Measurements from ENCODE around the gene SH3BP1.

The SH3BP1 gene

DNA sequence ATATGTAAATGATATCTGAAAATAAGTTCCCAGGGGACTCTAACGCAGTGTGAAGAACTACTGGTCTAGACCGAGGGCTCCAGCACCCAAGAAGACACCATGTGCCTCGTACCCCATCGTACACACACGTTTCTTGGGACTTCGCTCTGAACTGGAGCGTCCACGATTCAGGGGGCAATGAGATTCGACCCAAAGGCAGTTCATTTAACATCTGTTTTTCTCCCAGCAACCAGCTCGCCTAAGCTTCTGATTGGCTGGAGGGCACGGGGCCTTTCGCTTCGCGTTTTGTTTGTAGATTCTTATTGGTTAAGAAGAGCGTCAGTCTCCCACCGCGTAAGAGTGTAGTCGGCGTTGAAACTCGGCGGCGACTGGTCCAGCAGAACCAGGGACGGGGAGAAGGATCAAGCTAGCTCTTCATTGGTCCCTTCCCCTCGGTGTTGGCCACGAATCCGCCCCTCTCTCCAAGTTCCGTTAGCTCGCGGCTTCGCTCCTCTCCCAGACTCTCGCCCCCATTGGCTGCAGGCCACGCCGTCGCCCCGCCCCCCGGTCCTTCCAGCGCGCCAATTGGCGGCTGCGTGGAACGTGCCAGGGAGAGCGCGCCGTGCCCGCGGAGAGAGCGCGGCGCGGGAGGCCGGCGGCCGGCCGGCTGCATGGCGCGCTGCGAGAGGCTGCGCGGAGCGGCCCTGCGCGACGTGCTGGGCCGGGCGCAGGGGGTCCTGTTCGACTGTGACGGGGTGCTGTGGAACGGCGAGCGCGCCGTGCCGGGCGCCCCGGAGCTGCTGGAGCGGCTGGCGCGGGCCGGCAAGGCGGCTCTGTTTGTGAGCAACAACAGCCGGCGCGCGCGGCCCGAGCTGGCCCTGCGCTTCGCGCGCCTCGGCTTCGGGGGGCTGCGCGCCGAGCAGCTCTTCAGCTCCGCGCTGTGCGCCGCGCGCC lies 18.9 kb downstream of the SH3BP1 start, which contains the start of gene PDXP:
Gene PDXP, plus strand, starts transcription at position 591 of the 933 bp plus-strand sequence. Its CDS starts 60 bp downstream, at position 651.
- DNase-seq = peak; percentile 90

DNA sequence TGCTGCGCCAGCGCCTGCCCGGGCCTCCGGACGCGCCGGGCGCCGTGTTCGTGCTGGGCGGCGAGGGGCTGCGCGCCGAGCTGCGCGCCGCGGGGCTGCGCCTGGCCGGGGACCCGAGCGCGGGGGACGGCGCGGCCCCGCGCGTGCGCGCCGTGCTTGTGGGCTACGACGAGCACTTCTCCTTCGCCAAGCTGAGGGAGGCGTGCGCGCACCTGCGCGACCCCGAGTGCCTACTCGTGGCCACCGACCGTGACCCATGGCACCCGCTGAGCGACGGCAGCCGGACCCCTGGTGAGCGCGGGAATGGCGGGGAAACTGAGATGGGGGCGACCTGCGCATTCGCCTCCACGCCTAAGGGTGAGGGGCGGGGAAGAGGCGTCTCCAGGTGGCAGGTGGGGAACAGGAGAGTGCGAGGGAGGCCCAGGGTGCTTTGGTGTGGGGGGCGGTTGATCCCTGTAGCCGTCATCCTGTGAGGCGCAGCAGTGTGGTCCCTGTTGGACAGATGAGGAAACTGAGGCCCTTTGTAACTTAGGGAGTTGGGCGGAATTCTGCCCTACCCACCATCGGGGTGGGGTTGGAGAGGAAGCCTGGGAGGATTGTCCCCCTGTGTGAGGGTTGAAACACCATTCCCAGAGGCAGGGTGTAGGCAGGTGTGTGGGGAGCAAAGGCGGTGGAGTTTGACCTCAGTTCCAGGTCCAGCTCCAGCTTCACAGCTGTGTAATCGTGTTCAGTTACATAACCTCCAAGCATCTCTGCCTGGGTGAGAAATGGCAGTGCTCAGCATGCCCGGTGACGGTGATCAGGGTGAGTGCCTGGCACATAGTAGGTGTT lies 19.8 kb downstream of the SH3BP1 start:
- peak; percentile 54 for DNase-seq

DNA sequence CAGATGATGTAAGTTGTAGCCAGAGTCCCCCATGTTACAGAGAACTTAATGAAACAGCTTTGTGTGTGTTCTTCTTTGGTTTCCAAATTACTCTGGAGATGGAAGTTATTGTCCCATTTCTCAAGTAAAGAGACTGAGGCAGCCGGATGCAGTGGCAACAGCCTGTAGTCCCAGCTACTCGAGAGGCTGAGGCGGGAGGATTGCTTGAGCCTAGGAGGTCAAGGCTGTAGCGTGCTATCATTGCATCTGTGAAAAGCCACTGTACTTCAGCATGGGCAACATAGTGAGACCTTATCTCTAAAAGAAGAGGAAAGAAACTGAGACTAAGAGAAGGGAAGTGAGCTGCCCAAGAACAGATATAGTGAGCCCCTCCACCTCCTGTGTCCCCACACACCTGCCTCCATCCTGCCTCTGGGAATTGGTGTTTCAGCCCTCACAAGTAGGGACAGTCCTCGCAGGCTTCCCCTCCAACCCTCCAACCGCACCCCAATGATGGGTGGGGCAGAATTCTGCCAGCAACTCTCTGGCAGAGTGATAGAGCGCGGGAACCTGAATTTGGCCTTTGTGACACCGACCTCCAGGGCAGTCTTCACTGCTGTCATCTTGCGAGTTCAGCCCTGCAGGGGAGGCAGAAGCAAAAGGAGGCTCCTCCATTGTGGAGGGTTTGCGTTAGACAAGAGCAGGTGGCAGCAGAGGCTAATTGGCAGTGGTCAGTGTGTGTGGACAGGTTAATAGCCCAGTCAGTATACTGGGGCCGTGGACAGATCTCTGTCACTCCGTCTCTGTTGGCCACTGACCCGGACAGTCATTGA lies 20.6 kb downstream of the SH3BP1 start:
- DNase-seq = no peak

- DNase-seq = no peak
These were observed 21.2 kb downstream of the SH3BP1 start for GRCh38 chr22:37660709-37661045.

- DNase-seq = peak; percentile 61
These were observed 21.9 kb downstream of the SH3BP1 start for GRCh38 chr22:37661160-37661924.

- DNase-seq = no peak
These were observed 22.6 kb downstream of the SH3BP1 start for GRCh38 chr22:37662039-37662438.

- DNase-seq = no peak
These were observed 24.2 kb downstream of the SH3BP1 start for GRCh38 chr22:37663521-37664140.

DNA sequence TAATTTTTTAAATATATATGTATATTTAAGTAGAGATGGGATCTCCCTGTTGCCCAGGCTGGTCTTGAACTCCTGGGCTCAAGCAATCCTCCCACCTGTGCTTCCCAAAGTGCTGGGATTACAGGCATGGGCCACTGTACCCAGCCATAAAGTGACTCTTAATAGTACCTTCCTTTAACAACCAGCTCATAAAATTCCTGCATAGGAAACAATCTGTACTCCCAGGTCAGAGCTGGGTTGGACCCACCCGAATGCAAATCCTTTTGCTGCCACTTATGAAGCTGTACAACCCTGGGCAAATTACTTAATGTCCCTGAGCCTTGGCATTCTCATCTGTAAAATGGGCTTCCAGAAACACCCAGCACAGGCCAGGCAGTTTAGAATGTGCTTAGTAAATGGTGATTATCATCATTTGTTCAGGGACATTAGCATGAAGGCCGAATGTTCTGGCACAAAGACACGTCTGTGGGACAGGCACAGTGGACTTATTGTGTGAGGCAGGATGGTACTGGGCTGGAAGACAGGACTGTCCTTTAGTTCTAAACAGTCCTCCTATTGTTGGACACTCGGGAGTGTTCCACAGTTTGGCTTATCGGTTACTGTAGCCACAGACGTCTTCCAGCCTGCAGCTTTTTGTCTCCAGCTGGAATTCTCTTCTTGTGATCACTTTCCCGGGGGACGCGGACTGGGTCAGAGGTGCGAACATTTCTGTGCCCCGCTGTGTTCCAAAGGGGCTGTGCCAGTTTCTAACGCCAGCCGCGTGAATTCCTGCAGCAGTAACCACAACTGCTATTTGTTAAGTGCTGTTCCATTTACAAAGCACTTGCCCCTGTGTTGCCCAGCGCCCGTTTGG lies 25.0 kb downstream of the SH3BP1 start:
- no peak for DNase-seq

DNA sequence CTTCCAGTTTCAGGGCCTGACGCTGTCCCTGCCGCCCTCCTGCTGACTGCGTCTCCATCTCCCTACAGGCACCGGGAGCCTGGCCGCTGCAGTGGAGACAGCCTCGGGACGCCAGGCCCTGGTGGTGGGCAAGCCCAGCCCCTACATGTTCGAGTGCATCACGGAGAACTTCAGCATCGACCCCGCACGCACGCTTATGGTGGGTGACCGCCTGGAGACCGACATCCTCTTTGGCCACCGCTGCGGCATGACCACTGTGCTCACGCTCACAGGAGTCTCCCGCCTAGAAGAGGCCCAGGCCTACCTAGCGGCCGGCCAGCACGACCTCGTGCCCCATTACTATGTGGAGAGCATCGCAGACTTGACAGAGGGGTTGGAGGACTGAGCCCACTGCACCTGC lies 26.0 kb downstream of the SH3BP1 start:
- no peak for DNase-seq

DNA sequence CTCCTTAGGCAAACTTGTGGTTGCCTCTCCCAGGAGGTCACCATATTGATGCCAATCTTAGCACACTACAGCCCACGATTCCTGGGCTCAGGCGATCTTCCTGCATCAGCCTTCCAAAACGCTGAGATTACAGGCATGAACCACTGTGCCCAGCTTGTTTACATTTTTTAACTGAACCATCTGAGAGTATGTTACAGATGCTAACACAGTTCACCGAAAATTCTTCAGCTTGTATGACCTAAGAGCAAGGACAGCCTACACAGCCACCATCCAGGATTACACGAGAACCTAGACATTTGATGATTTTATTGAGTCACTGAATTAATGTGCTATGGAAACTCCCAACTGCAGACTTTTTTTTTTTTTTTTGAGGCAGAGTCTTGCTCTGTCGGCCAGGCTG lies 30.1 kb downstream of the SH3BP1 start:
- DNase-seq = no peak

- DNase-seq = no peak
These were observed 32.9 kb downstream of the SH3BP1 start for GRCh38 chr22:37672206-37672919.

- DNase-seq = no peak
These were observed 33.5 kb downstream of the SH3BP1 start for GRCh38 chr22:37672920-37673455.

GRCh38 chr22:37674248-37674647 lies 34.8 kb downstream of the SH3BP1 start:
- no peak for DNase-seq

DNA sequence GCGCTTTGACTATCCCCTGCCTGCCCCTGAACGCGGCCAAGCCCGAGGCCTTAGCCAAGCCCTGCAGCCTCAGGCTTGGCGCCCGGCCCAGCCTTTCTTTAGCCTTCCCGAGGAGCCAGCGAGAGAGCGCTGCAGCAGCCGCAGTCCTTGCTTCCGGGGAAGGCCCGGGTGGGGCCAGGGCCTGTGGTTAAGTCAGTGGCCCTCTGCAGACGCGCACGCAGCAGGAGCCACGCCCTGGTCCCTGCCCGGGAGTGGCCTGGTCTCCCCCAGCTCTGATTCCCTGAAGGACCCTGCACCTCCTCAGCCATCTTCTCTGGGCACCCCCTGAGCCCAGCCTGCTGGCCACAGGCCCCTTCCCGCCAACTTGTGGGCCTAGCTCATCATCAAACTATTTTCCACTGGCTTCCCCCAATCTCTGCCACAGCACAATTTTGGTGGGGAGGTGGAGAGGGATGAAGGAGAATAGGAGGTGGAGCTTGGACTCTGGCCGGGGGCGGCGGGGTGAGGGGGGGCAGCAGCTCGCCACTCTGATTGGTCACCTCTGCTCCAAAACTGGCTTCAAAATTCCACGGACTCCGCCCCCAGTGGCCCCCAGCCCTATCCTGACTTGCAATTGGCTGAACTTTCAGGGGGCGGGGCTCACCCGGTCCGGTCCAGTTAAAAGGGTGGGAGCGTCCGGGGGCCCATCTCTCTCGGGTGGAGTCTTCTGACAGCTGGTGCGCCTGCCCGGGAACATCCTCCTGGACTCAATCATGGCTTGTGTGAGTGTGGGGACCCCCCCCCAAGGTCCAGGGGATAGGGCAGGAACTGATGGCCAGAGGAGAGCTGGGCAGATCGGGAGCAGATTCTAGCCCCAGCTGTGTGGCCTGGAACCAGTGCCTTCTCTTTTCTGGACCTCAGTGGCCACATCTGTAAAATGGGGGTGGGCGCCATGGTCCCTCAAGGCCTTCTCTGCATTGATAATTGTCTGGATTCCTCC lies 35.8 kb downstream of the SH3BP1 start, which contains the start of gene LGALS1:
Gene LGALS1, plus strand, starts transcription at position 686 of the 979 bp plus-strand sequence. Its CDS starts 67 bp downstream, at position 753.
- peak; percentile 72 for DNase-seq

DNA sequence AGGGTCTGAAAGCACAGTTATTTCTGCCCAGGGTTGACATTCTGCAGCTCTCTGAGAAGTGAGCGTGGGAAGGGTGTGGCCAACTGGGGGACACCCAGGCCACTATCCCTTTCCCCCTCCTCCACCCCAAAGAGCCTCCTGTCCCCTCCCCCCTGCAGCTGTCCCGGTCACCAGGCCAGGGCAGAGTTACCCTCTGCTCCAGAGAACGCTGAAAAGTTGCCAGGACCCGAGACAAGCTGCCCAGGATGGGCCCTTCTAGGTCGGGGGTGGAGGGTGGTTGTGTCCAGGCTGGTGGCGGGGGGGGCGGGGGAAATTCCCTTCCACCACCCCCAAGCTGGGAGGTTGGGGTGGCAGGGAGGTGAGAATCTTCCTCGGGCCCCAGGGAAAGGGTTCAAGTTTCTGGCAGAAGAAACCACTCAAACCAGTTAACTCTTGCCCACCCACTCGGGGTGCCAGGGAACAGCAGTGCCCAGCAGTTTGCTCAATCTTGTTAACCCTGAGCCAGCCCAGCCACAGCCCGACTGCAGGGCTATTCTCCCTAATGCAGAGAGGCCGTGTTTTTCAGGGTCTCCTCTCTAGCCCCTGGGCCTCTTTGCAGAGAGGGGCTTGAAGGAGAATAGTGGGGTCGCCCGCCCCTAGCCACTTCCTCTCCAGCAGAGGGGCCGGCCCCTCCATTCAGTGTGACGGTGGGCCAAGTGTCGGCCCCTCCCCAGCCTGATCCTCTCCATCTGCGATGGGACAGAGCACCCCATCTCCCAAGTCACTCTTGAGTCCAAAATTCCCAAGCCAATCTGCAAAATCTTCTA lies 36.7 kb downstream of the SH3BP1 start:
- DNase-seq = peak; percentile 62

GRCh38 chr22:37676736-37677492 lies 37.4 kb downstream of the SH3BP1 start:
- DNase-seq = peak; percentile 68
